ENCODE results near the gene NACA.
A peak's percentile ranks its signal among the peaks of the same experiment; 100 is the strongest.

Gene NACA

DNA sequence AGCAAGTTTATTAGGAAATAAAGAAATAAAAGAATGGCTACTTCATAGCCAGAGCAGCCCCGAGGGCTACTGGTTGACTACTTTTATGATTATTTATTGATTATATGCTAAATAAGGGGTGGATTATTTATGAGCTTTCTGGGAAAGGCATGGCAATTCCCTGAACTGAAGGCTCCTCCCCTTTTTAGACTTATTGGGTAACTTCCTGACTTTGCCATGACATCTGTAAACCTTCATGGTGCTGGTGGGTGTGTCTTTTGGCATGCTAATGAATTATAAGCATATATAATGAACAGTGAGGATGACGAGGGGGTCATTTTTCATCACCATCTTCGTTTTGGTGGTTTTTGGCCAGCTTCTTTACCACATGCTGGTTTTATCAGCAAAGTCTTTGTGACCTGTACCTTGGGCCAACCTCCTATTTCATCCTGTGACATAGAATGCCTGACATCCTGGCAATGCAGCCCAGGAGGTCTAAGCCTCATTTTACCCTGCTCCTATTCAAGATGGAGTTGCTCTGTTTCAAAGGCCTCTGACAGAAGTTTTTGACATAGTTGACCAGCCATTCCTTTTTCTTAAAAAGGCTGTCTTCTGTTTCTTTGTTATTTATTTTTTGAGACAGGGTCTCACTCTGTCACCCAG, 26.0 kb downstream of the NACA start:
- no peak overlapping the region for H3K4me3 ChIP-seq (ENCODE audit: low read length)
- DNase-seq (ENCODE audit: low read depth, low spot score), result no peak

DNA sequence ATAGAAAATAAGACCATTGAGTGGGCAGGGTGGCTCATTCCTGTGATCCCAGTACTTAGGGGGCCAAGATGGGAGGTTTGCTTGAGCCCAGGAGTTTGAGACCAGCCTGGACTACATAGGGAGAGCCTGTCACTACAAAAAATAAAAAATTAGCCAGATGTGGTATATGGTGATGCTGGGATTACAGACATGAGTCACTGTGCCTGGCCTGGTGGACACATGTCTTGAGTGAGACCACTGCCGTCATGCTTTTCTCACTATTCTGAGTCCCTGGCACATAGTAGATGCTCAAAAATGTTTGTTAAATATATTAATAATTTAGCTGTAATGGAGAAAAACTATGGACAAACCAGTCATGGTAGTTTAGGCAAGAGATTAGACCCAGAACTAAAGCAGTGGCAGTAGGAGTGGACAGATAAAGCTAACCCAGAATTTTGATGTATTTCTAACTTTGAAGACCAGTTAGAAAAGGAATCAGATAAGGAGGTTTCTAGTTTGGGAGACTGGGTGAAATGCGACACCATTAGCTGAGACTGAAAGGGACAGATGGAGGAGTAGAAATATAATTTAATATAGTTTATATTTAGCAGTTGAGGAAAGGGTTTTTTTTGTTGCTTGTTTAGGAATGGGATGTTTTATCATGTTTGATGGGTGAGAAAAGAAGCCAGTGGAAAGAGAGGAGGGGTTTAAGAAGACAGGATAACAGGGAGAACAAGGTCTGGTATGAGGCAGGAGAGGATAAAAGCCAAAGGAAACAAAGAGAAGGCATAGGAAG, 29.6 kb downstream of the NACA start:
- DNase-seq (ENCODE audit: low read depth, low spot score), result no peak
- no peak overlapping the region for H3K4me3 ChIP-seq (ENCODE audit: low read length)

GRCh38 chr12:56694161-56694560, 30.9 kb downstream of the NACA start:
- no peak overlapping the region for H3K4me3 ChIP-seq (ENCODE audit: low read length)
- DNase-seq (ENCODE audit: low read depth, low spot score), result no peak

DNA sequence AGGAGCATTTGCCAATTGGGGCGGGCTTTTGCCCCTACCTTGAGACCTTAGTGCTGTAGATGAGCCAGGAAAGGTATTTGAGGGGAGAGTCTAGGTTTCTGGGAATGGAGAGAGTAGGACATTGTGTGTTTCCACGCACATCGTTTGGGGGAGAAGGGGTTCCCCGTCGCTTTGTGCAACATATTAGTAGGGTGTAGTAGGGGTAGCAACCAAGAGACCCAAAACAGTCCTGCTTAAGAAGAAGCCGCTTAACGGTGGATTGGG, 36.3 kb downstream of the NACA start:
- no peak for DNase-seq (ENCODE audit: low read depth, low spot score)
- H3K4me3 ChIP-seq (ENCODE audit: low read length), result peak overlapping the region; percentile 66

- DNase-seq (ENCODE audit: low read depth, low spot score), result peak; percentile 95
- H3K4me3 ChIP-seq (ENCODE audit: low read length), result peak within 1 kb of the TSS; percentile 95
Measured at GRCh38 chr12:56688129-56688845, 36.8 kb downstream of the NACA start, which contains the start of gene PTGES3. TSS of gene PTGES3 (minus strand) at chr12:56688284. CDS start at chr12:56687999, 285 bp downstream.

DNA sequence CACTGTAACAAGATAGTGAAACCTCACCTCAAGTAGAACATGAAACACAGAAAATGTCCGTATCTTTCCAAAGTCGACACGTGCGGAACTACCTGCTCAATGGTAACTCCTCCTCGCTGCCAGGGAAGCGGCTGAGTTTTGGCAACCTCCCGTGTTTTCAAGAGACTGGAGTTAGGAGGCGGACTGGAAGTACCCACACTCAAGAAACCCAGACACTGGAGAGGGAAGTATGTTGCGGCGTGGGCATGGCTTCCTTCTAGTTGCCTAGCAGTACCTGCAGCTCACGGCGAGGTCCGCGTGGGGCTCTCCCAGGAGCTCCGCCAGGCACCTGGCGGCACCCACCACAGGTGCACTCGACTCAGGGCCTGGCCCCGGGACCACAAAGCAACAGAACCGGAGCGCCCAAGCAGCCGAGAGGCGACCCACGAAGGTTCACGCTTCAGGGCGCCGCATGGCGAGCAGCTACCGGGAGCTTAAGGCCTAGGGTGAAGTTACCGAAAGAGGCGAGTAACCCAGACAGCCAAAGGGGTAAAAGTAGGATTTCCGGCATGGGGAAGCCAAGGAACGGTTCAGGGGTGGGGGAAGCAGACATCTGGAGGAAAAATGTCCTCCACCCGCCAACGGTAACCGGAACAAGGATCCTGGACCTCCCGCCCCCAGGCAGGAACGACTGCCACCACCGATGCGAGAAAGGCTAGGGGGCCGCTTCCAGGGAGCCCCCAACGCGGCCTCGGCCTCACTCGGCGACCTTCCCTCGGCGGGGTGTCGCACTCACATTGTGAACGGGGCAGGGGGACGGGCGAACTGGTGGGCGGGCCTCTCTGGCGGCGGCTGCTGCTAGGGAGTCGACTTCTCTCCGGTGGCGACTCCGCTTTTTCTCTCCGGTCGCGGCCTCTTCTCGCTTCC, 37.6 kb downstream of the NACA start:
- peak; percentile 35 for DNase-seq (ENCODE audit: low read depth, low spot score)
- peak overlapping the region; percentile 95 for H3K4me3 ChIP-seq (ENCODE audit: low read length)

GRCh38 chr12:56684745-56685359, 40.2 kb downstream of the NACA start:
- peak overlapping the region; percentile 18; the same call in 1 of the 2 replicates for H3K4me3 ChIP-seq (ENCODE audit: low read length)
- no peak for DNase-seq (ENCODE audit: low read depth, low spot score)

- H3K4me3 ChIP-seq (ENCODE audit: low read length), result no peak overlapping the region
- no peak for DNase-seq (ENCODE audit: low read depth, low spot score)
Measured at GRCh38 chr12:56682323-56682722, 42.8 kb downstream of the NACA start.

DNA sequence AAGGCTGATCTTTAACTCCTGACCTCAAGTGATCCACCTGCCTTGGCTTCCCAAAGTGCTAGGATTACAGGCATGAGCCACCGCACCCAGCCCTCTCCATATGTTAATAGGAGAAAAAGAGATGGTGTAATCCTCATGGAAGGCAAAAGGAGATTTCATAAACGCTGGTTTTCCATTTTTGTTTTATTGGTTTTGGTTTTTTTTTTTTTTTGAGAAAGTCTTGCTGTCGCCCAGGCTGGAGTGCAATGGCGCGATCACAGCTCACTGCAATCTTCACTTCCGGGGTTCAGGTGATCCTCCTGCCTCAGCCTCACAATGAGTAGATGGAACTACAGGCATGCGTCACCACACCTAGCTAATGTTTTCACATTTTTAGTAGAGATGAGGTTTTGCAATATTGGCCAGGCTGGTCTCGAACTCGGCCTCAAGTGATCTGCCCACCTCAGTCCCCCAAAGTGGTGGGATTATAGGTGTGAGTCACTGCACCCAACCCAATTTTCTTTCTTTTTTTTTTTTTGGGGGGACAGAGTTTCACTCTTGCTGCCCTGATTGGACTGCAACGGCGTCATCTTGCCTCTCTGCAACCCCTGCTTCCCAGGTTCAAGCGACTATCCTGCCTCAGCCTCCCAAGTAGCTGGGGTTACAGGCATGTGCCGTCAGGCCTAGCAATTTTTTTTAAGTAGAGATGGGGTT, 45.1 kb downstream of the NACA start:
- H3K4me3 ChIP-seq (ENCODE audit: low read length), result no peak overlapping the region
- no peak for DNase-seq (ENCODE audit: low read depth, low spot score)

DNA sequence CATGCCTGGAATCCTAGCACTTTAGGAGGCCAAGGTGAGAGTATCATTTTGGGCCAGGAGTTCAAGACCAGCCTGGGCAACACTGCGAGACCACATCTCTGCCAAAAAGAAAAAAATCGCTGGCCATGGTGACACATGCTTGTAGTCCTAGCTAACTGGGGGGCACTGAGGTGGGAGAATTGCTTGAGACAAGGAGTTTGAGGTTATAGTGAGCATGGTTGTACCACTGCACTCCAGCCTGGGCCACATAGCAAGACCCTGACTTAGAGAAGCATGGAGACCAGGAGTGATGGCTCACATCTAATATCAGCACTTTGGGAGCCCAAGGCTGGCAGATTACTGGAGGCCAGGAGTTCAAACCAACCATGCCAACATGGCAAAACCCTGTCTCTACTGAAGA, 46.2 kb downstream of the NACA start:
- no peak for DNase-seq (ENCODE audit: low read depth, low spot score)

DNA sequence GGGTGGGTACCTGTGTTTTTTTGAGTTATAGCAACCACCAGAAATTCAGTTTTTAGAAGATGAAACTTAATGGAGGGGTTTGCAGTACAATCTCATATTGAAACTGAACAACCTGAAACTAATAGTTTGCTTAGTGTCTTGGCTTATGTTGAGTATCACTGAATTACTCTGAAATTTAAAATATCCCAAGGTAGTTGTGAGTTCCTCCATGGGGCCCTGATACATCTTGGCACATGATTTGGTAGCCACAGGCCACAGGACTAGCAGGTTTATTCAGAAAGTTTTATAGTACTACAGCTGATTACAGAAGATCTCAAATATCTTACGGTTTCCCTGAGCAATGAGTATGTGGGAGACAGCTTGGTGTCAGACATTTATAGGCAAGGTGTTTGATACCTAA, 47.4 kb downstream of the NACA start:
- DNase-seq (ENCODE audit: low read depth, low spot score), result no peak
- H3K4me3 ChIP-seq (ENCODE audit: low read length), result no peak overlapping the region

More for the DNA sequence above, 46.2 kb downstream of the NACA start:
- H3K4me3 ChIP-seq (ENCODE audit: low read length), result no peak overlapping the region

DNA sequence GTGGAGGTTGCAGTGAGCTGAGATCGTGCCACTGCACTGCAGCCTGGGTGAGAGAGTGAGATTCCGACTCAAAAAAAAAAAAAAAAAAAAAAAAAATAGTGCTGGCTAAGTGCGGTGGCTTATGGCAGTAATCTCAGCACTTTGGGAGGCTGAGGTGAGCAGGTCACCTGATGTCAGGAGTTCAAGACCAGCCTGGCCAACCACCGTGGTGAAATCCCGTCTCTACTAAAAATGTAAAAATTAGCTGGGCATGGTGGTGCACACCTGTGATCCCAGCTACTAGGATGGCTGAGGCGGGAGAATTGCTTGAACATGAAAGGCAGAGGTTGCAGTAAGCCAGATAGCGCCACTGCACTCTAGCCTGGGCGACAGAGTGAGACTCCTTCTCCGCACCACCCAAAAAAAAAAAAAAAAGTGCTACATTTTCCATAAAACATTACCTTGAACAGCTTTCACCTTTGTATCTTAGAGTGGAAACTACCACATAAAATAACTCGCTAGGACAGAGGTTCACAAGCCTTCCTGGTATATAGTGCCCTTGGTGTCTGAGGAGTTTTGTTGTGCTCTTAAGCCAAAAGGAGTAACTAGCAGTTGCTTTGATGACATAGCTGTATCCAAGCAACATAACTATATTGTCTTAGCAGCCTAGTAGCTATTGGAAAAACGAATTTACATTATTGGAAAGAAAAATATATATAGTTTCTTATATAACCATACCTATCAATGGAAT, 48.1 kb downstream of the NACA start:
- H3K4me3 ChIP-seq (ENCODE audit: low read length), result no peak overlapping the region
- DNase-seq (ENCODE audit: low read depth, low spot score), result no peak

DNA sequence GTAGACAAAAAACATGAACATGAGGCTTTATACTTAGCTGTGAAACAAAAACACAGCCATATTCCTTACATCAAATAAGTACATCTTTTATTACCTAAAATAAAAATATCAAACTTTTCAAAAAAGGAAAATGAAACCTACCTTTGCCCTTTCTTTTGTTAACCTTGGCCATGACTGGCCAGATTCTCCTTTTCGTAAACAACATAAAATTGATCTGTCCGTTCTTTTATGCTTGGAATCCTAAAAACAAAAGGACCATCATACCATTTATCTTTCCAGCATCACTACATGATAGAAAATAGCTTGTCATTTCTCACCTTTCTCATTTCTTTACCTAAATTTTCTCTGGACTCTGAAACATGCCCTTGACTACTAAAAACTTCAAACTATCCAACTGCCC, 53.5 kb downstream of the NACA start:
- DNase-seq (ENCODE audit: low read depth, low spot score), result no peak
- H3K4me3 ChIP-seq (ENCODE audit: low read length), result no peak overlapping the region

DNA sequence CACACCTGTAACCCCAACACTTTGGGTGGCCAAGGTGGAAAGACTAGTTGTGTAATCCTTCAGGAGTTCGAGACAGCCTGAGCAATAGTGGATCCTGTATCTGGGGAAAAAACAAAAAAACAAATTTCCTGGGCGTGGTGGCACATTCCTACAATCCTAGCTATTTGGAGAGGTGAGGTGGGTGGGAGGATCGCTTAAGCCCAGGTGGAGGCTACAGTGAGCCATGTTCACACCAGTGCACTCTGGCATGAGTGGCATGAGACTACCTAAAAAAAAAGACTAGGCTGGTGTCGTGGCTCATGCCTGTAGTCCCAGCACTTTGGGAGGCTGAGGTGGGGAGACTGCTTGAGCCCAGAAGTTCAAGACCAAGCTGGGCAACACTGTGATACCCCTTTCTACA, 54.3 kb downstream of the NACA start:
- no peak overlapping the region for H3K4me3 ChIP-seq (ENCODE audit: low read length)
- no peak for DNase-seq (ENCODE audit: low read depth, low spot score)

- H3K4me3 ChIP-seq (ENCODE audit: low read length), result no peak overlapping the region
- DNase-seq (ENCODE audit: low read depth, low spot score), result no peak
Measured at GRCh38 chr12:56668197-56668457, 57.0 kb downstream of the NACA start.
